ENCODE results near the gene SIRT2. TPM values are rescaled to one million over a fixed set of nuclear protein-coding genes. Genes with fewer than 3 reads are reported as not detected.

SIRT2 gene
- total RNA-seq, 2 donors from 2014 or later, result 28.0 to 32.9 TPM

DNA sequence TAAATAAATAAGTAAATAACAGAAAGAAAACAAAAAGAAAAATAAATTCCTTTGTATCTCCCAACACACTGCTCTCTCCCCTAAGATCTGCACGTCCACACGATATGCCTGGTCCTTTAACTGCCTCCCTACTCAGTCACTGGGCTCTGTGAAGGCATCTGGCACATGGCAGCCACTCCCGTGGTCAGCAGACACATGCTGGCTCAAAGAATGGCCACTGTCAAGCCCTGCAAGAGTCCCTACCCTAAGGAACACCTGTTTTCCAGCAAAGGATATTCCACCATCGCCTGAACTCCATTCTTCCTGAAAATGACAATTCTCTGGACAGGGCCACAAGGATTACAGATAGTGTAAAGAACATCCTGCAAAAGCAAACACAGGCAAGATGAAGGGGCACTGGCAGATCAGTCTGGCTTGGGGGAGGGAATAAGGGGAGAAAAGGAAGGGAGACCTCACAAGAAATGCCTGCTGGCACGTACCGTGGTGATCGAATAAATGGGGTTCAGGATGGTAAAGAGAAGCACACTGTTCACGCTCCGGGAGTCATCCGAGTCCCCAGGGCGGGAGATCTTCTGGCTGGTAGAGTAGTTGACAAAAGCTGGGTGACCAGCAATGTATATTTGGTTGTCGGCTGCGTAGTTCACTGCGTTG is 53.9 kb downstream of the SIRT2 start:
- H3K4me1 ChIP-seq, result peaks cover 4% of the 10 kb centered on the region
- no peaks in the 10 kb centered on the region for H3K9me3 ChIP-seq
- H3K4me3 ChIP-seq, result no peak overlapping the region
- no peak overlapping the region for H3K27ac ChIP-seq
- H3K27me3 ChIP-seq, result no peaks in the 10 kb centered on the region
- no peak overlapping the region for H3K9ac ChIP-seq (ENCODE audit: low read depth in 2 of 2, low read length in 2 of 2)
- DNase-seq, result no peak
- intact Hi-C loops (cut with DNase I), result loop anchor here (5.0 kb wide), 1 partner anchor 33 kb away; the partner anchor contains the start of gene LGALS4
- H3K36me3 ChIP-seq, result peaks cover 56% of the 10 kb centered on the region
- TF ChIP-seq, protein P1, sequence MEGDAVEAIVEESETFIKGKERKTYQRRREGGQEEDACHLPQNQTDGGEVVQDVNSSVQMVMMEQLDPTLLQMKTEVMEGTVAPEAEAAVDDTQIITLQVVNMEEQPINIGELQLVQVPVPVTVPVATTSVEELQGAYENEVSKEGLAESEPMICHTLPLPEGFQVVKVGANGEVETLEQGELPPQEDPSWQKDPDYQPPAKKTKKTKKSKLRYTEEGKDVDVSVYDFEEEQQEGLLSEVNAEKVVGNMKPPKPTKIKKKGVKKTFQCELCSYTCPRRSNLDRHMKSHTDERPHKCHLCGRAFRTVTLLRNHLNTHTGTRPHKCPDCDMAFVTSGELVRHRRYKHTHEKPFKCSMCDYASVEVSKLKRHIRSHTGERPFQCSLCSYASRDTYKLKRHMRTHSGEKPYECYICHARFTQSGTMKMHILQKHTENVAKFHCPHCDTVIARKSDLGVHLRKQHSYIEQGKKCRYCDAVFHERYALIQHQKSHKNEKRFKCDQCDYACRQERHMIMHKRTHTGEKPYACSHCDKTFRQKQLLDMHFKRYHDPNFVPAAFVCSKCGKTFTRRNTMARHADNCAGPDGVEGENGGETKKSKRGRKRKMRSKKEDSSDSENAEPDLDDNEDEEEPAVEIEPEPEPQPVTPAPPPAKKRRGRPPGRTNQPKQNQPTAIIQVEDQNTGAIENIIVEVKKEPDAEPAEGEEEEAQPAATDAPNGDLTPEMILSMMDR (IDR thresholded peaks at IDR 0.05), result no peak

DNA sequence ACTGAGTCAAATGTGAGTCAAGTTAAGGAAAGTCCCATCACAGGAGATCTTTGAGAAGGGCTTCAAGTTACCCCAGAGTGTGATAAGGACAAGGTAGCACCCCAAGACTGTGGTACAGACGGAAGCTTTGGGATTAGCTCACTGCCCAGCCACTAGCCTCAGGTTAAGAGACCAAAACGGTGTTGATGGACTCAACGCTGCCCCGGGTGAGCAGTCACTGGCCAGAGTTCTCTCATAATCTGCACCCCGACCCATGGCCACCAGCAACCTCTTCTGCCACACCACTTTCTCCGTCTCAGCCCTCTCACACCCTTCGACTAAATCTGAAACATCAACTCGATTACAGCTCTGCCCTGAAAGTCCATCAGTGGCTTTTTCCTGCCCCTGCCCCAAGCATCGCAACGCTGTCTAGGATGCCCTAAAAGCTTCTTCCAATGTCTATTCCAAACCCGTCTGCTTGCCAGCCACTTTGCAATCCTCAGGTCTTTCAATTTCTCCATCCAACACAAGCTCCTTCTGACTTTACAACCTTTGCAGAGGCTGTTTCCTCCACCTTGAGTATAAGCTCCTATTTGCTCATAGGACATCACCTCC is 55.2 kb downstream of the SIRT2 start:
- no peaks in the 10 kb centered on the region for H3K27me3 ChIP-seq
- no peaks in the 10 kb centered on the region for H3K9me3 ChIP-seq
- no peak overlapping the region for H3K9ac ChIP-seq (ENCODE audit: low read depth in 2 of 2, low read length in 2 of 2)
- peaks cover 4% of the 10 kb centered on the region for H3K4me1 ChIP-seq
- no peak overlapping the region for H3K4me3 ChIP-seq
- DNase-seq, result no peak
- H3K36me3 ChIP-seq, result peaks cover 56% of the 10 kb centered on the region
- TF ChIP-seq, protein P1 (IDR thresholded peaks at IDR 0.05), result no peak
- intact Hi-C loops (cut with DNase I), result no loop called here
- no peak overlapping the region for H3K27ac ChIP-seq

DNA sequence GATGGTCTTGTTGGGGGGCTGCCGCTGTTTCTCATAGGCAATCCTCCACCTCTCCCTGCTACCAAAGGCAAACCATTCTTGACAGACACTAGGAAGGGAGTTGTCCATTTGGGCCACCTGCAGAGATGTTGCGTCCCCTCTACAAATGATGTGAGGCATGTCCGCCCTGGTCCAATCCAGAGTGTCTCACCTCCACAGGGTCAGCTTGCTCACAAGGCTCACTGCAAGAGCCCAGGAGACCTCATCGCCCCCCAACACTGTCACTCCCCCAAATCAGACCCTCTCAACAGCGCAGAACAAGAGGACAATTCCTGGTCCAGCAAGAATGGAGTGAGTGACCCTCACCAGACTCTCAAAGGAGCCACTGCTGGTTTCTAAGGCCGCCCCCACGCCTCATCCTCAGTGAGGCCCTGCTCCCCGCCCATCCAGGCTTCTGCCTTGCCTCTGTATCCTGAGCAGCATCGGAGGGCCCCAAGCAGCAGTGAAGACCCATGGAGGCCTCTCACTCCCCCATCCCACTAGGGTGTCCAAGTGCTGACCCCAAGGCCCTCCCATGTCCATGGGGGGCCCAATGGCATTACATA is 56.2 kb downstream of the SIRT2 start:
- Histone ChIP-seq H3K9me3 (no peaks in the 10 kb centered on the region), H3K4me1 (peaks cover 1% of the 10 kb centered on the region), H3K27me3 (no peaks in the 10 kb centered on the region), H3K4me3 (no peak overlapping the region), H3K36me3 (peaks cover 63% of the 10 kb centered on the region), H3K27ac (no peak overlapping the region), H3K9ac (ENCODE audit: low read depth in 2 of 2, low read length in 2 of 2) (no peak overlapping the region)
- DNase-seq, result no peak
- TF ChIP-seq, protein P1 (IDR thresholded peaks at IDR 0.05), result no peak
- intact Hi-C loops (cut with DNase I), result no loop called here

DNA sequence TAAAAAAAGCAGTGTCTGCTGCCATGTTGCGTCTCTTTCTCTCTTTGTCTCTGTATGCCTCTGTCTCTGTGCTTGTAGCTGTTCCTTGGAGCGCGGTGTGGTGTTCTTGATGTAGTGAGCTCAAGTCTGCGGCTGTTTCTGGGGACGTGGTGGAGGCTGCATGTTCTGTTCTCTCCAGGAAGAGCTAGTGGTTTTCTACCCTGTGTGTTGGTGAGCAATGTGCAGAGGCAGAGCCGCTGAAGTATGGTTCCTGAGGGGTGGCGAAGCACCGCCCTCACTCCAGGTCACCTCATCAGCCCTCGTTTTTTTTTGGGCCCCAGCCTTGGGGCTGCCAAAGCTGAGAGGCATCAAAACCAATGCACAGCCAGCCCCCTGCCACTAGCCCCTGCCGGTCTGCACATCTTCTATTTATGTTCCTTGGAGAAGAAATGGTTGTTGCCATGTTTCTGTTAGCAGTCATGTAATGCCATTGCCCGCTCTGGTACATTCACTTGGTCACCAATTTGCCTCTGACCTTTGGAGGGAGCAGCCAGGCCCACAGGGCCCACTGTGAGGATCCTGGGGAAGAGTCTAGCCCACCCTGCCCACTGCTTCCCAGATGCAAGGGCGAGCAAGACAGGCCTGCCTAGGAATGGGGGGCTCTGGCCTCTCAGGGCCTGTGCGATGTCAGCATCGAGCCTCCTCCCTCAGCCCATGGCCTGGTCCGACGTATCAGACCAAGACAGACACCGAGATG is 56.8 kb downstream of the SIRT2 start:
- Histone ChIP-seq H3K9ac (ENCODE audit: low read depth in 2 of 2, low read length in 2 of 2) (peak overlapping the region in 1 of 2 donors; percentile 61), H3K27me3 (no peaks in the 10 kb centered on the region), H3K9me3 (no peaks in the 10 kb centered on the region), H3K4me1 (no peaks in the 10 kb centered on the region), H3K36me3 (peaks cover 69% of the 10 kb centered on the region), H3K4me3 (no peak overlapping the region), H3K27ac (no peak overlapping the region)
- intact Hi-C loops (cut with DNase I), result no loop called here
- TF ChIP-seq, protein P1 (IDR thresholded peaks at IDR 0.05), result no peak
- DNase-seq, result no peak

DNA sequence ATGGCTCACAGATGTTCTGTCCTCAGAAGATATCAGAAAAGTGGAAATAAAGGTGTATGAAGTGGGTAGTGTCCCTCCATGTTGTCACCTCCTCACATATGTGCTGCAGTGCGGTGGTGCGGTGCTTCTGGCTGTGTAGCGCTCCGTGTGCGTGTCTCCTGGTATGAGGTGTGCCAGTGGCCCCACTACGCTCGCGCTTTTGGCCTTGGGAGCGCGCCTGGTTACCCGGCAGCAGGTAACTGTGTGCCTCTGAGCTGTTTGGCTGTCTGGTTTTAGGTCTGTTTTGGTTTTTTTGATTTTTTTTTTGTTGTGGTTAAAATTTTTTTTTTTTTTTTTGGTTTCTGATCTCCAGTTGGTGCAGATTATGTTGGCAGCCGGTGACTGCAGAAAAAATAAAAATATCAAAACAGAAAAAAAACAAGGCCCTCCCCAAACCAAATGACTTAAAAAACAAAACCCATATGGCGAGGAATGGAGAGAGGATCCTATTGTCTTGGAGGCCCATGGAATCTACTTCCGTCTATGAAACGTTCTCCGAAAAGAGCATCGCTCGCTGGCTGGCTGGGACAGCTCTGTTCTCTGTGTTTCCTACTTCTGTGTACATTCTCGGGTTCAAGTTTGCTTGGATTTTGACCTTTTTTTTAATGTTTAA is 57.5 kb downstream of the SIRT2 start:
- Histone ChIP-seq H3K27ac (no peak overlapping the region), H3K27me3 (no peaks in the 10 kb centered on the region), H3K4me1 (no peaks in the 10 kb centered on the region), H3K9me3 (no peaks in the 10 kb centered on the region), H3K4me3 (no peak overlapping the region), H3K9ac (ENCODE audit: low read depth in 2 of 2, low read length in 2 of 2) (no peak overlapping the region), H3K36me3 (peaks cover 74% of the 10 kb centered on the region)
- no peak for DNase-seq
- intact Hi-C loops (cut with DNase I), result no loop called here
- TF ChIP-seq, protein P1 (IDR thresholded peaks at IDR 0.05), result no peak

All from colonic mucosa (tissue), 4 donors.